GM12873 (cell line): Measurements from ENCODE around the gene BCL2.

ENCODE experiments used
- CTCF ChIP-seq: IDR thresholded peaks from 2 replicates; pipeline ENCODE4 v1.5.1; 2012; ENCODE audit warnings: low read depth, mild to moderate bottlenecking, moderate library complexity, low read length, control low read depth; ENCODE audit not compliant: insufficient read depth; ENCODE audit errors: missing control alignments

The BCL2 gene

DNA sequence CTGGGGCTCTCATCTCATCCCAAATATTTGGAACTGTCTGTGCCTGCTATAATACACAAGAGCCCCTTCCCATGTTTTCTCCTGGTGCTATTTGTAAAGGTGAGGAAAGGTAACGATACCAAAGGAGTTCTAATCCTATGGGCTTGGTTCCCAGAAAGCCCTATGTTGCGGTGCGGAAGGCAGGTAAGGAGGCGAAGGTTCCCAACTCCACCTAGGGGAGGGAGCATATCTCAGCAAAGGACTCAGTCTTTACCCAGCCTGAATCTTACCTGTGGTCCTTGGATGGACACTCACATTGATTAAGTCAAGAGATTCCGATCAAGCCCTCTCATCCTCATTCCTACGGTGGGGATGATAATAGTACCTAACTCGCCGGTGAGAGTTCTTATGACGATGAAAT lies 140.1 kb downstream of the BCL2 start:
- no peak for TF ChIP-seq CTCF

- no peak for TF ChIP-seq CTCF
Observed at GRCh38 chr18:63178971-63179370, 140.6 kb downstream of the BCL2 start.

DNA sequence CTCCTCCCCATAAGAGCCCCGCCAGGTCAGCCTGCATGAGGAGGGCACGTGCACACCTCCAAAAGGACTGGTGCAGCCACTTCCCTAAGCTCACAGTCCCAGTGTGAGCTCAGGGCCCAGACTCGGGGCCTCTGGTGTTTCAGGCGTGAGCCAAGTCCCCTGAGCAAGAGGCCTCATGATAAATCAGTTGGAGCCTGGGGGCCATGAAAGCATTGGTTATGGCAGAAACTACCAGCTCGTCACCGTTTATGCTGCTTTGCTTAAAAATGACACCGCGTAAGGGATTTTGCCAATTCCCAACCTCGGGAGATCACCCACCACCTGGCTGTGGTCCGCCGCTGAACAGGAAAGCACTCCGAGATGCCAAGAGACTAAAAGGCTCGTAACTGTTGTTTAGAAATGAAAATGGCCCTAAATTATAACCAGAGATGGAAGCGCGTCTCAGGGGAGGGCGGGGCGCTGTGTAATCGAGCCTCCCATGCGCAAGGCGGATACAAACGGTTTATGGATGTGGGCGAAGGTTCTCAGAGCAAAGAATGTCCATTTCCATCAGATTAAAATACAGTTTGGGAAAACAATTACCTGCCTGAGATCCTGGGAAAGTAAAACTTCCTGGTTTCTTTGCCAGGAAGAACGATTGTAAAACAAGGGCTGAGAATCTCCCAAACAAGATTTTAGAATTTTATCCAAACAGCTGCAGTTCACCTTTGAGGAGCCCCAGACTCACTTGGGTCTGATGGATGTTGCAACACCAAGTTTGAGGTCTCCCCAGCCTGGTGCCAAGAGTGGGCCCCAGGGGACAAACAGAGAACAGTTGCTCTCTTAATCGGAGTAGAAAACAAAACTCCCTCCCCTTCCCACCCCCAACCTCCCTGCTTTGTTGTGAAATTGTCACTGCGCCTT lies 141.4 kb downstream of the BCL2 start:
- no peak for TF ChIP-seq CTCF

DNA sequence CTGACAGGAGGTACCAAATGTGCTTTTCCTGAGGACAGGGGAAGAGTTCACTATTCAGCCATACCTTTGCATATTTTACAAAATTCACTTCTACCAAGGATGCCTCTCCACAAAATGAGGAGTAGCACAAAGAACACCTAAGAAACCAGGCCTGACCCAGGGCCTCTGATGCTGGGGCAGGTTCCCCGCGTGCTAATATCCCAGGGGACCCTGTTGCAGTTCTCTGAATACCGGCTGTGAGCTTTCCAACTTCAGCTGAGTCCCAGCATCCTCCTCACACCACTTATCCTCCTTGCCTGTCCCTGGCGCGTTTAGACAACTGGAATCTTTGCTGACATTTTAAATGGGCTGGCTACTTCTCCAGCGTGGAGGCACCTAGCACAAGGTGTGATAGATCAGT lies 142.3 kb downstream of the BCL2 start:
- no peak for TF ChIP-seq CTCF

- no peak for TF ChIP-seq CTCF
Observed at GRCh38 chr18:63175264-63175663, 144.3 kb downstream of the BCL2 start.

- no peak for TF ChIP-seq CTCF
Observed at GRCh38 chr18:63173983-63174382, 145.6 kb downstream of the BCL2 start.

- no peak for TF ChIP-seq CTCF
Observed at GRCh38 chr18:63169853-63170252, 149.7 kb downstream of the BCL2 start.
